A549 (cell line): ENCODE data around the gene DOK6.

Experiments
- CHD4 ChIP-seq: fragments of 200-600 bp; sonication (generic); IDR thresholded peaks from 2 replicates; pipeline ENCODE4 v1.6.1; 2016; ENCODE audit warnings: antibody characterized with exemption, mild to moderate bottlenecking, borderline replicate concordance
- CTCF ChIP-seq: fragments of >200 bp; sonication (Bioruptor Twin); formaldehyde crosslinking; IDR thresholded peaks from 3 replicates; pipeline ENCODE4 v1.5.1; 2016
- E2F6 ChIP-seq: IDR thresholded peaks from 2 replicates; pipeline ENCODE4 v1.6.1; 2012; ENCODE audit warnings: low read depth, borderline replicate concordance
- EP300 ChIP-seq, 2 experiments: fragments of >200 bp; sonication (Bioruptor Twin); formaldehyde crosslinking; IDR thresholded peaks; 2 replicates in 1 of 2; 3 replicates in 1 of 2; pipeline ENCODE4 v1.6.1; 2016 to 2017
- ESRRA ChIP-seq: fragments of 150-350 bp; IDR thresholded peaks from 2 replicates; pipeline ENCODE4 v1.6.1; 2014; ENCODE audit warnings: mild to moderate bottlenecking, low read length, borderline replicate concordance
- POLR2A ChIP-seq: IDR thresholded peaks from 2 replicates; pipeline ENCODE4 v1.6.1; 2012; ENCODE audit warnings: mild to moderate bottlenecking, low read length
- POLR2AphosphoS2 ChIP-seq: conservative IDR thresholded peaks from 2 replicates; pipeline ENCODE4 v1.6.1; 2012; ENCODE audit warnings: low read length, improper control_type of control experiment, inconsistent platforms
- RFX5 ChIP-seq: fragments of 450-650 bp; IDR thresholded peaks from 2 replicates; pipeline ENCODE4 v1.7.1; 2014; ENCODE audit warnings: antibody characterized with exemption, mild to moderate bottlenecking, moderate library complexity
- RNF2 ChIP-seq: fragments of 200-600 bp; sonication (generic); IDR thresholded peaks from 2 replicates; pipeline ENCODE4 v1.6.1; 2016; ENCODE audit warnings: low read depth, mild to moderate bottlenecking, antibody characterized with exemption, moderate library complexity, borderline replicate concordance
- USF2 ChIP-seq: fragments of 450-650 bp; IDR thresholded peaks from 2 replicates; pipeline ENCODE4 v1.6.1; 2014; ENCODE audit warnings: antibody characterized with exemption

- TF ChIP-seq CTCF (no peak), RNF2 (no peak), CHD4 (no peak), EP300 (IDR thresholded peaks at IDR 0.05) (no peak), ESRRA (no peak), POLR2A (no peak), POLR2AphosphoS2 (no peak), RFX5 (no peak), E2F6 (no peak), USF2 (no peak)
These were observed 249.0 kb downstream of the DOK6 start for GRCh38 chr18:69649684-69650083.
